Loucy (cell line): ENCODE results near the gene CHMP4B.

ENCODE experiments used
- H2AFZ ChIP-seq: fragments of 200-600 bp; sonication (generic); 2 replicates; pipeline ENCODE4 v1.6.0; 2016; ENCODE audit warnings: antibody characterized with exemption, mild to moderate bottlenecking, low read length, moderate library complexity
- H3F3A ChIP-seq: fragments of 200-600 bp; 2 replicates; pipeline ENCODE4 v1.6.0; 2016; ENCODE audit warnings: antibody characterized with exemption, low read depth, mild to moderate bottlenecking
- H3K27me3 ChIP-seq: fragments of 200-600 bp; sonication (generic); 2 replicates; pipeline ENCODE4 v1.6.1; 2014; ENCODE audit warnings: low read length, mild to moderate bottlenecking; ENCODE audit not compliant: insufficient read depth, poor library complexity, severe bottlenecking
- H3K36me3 ChIP-seq: fragments of 200-600 bp; sonication (generic); 2 replicates; pipeline ENCODE4 v1.6.1; 2016; ENCODE audit warnings: low read length; ENCODE audit not compliant: insufficient read depth
- H3K4me1 ChIP-seq: fragments of 200-600 bp; sonication (generic); 2 replicates; pipeline ENCODE4 v1.5.1; 2014; ENCODE audit warnings: low read length, mild to moderate bottlenecking; ENCODE audit not compliant: insufficient read depth, poor library complexity, severe bottlenecking
- H3K4me2 ChIP-seq: fragments of 200-600 bp; sonication (generic); 2 replicates; pipeline ENCODE4 v1.6.0; 2014; ENCODE audit warnings: antibody characterized with exemption, low read length, low read depth, mild to moderate bottlenecking; ENCODE audit not compliant: poor library complexity, severe bottlenecking
- H3K4me3 ChIP-seq: fragments of 200-600 bp; sonication (generic); 2 replicates; pipeline ENCODE4 v1.5.1; 2014; ENCODE audit warnings: low read length, mild to moderate bottlenecking, mixed read lengths; ENCODE audit not compliant: poor library complexity, severe bottlenecking
- H3K79me2 ChIP-seq: fragments of 200-600 bp; sonication (generic); 2 replicates; pipeline ENCODE4 v1.6.1; 2014; ENCODE audit warnings: low read length; ENCODE audit not compliant: insufficient read depth
- H3K9ac ChIP-seq: fragments of 200-600 bp; sonication (generic); 2 replicates; pipeline ENCODE4 v1.6.0; 2014; ENCODE audit warnings: mild to moderate bottlenecking, low read depth, low read length, moderate library complexity; ENCODE audit not compliant: poor library complexity, severe bottlenecking
- H3K9me2 ChIP-seq: fragments of 200-600 bp; sonication (generic); replicated peaks from 2 replicates; pipeline ENCODE4 v1.6.1; 2016; ENCODE audit warnings: low read depth, low read length, mixed read lengths
- H3K9me3 ChIP-seq: fragments of 200-600 bp; sonication (generic); 2 replicates; pipeline ENCODE4 v1.6.1; 2014; ENCODE audit warnings: mild to moderate bottlenecking, antibody characterized with exemption, low read length, low read depth; ENCODE audit not compliant: insufficient read depth
- H4K20me1 ChIP-seq: fragments of 200-600 bp; sonication (generic); 2 replicates; pipeline ENCODE4 v1.6.0; 2014; ENCODE audit warnings: antibody characterized with exemption, low read length, mild to moderate bottlenecking; ENCODE audit not compliant: insufficient read depth, poor library complexity, severe bottlenecking
- EZH2phosphoT487 ChIP-seq: fragments of 200-600 bp; IDR thresholded peaks from 2 replicates; pipeline ENCODE4 v1.6.1; 2018; ENCODE audit warnings: antibody characterized with exemption, mild to moderate bottlenecking, moderate library complexity, borderline replicate concordance
- TF ChIP-seq, protein P1 (sequence below): fragments of 200-600 bp; sonication (generic); conservative IDR thresholded peaks from 2 replicates; pipeline ENCODE4 v1.5.1; 2014; ENCODE audit warnings: mild to moderate bottlenecking, antibody characterized with exemption, low read length

CHMP4B gene

DNA sequence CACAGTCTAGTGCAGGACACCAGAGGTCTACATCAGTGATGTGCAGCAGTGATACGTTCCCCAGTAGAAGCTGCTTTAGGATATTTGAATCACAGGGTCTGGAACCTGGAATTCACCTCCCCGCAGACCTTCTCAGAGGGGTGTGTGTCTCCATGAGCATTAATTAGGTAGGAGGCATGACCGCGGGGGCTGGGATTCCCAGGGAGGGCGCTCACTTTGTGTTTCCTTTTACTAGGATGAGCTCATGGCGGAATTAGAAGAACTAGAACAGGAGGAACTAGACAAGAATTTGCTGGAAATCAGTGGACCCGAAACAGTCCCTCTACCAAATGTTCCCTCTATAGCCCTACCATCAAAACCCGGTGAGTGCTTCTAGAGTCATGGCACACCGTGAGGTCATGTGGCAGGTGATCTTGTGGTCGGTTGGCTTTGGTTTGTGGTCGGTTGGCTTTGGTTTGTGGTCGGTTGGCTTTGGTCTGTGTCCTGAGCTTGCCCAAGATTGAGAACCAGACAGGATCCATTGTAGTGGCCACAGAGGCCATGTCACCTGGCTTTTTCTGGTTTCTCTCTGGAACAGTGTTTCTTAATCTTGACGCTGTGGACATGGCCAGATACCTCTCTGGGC lies 40.8 kb downstream of the CHMP4B start:
- H4K20me1 ChIP-seq = peaks cover 8% of the 10 kb centered on the region
- no peak overlapping the region for H3K9ac ChIP-seq
- TF ChIP-seq, protein P1, sequence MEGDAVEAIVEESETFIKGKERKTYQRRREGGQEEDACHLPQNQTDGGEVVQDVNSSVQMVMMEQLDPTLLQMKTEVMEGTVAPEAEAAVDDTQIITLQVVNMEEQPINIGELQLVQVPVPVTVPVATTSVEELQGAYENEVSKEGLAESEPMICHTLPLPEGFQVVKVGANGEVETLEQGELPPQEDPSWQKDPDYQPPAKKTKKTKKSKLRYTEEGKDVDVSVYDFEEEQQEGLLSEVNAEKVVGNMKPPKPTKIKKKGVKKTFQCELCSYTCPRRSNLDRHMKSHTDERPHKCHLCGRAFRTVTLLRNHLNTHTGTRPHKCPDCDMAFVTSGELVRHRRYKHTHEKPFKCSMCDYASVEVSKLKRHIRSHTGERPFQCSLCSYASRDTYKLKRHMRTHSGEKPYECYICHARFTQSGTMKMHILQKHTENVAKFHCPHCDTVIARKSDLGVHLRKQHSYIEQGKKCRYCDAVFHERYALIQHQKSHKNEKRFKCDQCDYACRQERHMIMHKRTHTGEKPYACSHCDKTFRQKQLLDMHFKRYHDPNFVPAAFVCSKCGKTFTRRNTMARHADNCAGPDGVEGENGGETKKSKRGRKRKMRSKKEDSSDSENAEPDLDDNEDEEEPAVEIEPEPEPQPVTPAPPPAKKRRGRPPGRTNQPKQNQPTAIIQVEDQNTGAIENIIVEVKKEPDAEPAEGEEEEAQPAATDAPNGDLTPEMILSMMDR = no peak
- TF ChIP-seq EZH2phosphoT487 = no peak
- peaks cover 32% of the 10 kb centered on the region for H3K79me2 ChIP-seq
- no peak overlapping the region for H2AFZ ChIP-seq
- 0 out of 2 replicates have a peak, but pooled peaks cover 3% of the 10 kb centered on the region for H3F3A ChIP-seq
- no peak overlapping the region for H3K4me3 ChIP-seq
- H3K4me1 ChIP-seq = peaks cover 13% of the 10 kb centered on the region
- H3K27me3 ChIP-seq = no peaks in the 10 kb centered on the region
- no peak overlapping the region for H3K4me2 ChIP-seq
- no peaks in the 10 kb centered on the region for H3K9me3 ChIP-seq
- H3K36me3 ChIP-seq = peaks cover 77% of the 10 kb centered on the region
- H3K9me2 ChIP-seq = no peaks in the 10 kb centered on the region

DNA sequence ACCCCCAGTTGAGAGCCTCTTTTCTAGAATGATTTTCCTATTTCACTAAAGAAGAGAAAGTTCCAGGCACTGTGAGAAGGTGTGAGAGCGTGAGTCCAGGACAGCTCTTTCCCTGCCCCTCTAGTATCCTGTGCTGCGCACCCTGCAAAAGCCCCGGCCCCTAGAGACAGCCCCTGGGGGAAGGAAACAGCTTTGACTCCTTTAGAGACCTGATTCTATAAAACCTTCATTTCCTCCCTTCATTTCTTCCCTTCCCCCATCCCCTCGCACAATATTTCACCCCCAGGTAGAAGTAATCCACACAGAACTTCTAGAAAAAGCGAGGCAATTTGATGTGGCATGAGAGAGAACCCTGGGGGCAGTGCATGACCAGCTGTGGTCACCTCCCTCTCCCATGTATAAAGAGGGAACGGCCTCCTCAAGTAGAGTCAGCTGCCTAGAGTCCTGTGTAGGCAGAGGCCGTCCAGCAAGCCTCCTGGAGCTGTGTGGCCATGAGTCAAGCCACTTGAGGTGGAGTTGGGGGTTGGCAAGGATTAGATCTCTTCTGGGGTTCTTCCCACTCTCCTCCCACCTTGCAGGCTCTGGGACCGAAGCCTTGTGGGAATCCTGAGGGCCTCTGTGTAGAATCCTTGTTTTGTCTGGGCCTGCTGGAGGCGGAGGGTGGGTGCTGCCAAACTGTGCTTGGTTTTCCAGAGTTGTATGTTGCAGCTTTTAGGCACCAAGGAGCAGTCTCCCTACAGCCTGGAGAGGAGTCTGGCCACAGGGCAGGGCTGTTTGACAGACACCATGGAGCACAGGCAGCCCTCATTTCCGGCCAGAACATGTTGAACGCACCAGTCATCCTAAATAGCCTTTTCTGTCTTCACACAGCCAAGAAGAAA lies 41.7 kb downstream of the CHMP4B start:
- H3K27me3 ChIP-seq = no peaks in the 10 kb centered on the region
- no peaks in the 10 kb centered on the region for H3F3A ChIP-seq
- H3K4me1 ChIP-seq = peaks cover 11% of the 10 kb centered on the region
- no peak overlapping the region for H3K9ac ChIP-seq
- no peaks in the 10 kb centered on the region for H3K9me3 ChIP-seq
- TF ChIP-seq, protein P1 = no peak
- no peak for TF ChIP-seq EZH2phosphoT487
- H3K4me2 ChIP-seq = no peak overlapping the region
- H4K20me1 ChIP-seq = peaks cover 3% of the 10 kb centered on the region
- no peak overlapping the region for H2AFZ ChIP-seq
- H3K36me3 ChIP-seq = peaks cover 77% of the 10 kb centered on the region
- H3K4me3 ChIP-seq = no peak overlapping the region
- peaks cover 25% of the 10 kb centered on the region; the same call in 1 of the 2 replicates for H3K79me2 ChIP-seq
- H3K9me2 ChIP-seq = no peaks in the 10 kb centered on the region

DNA sequence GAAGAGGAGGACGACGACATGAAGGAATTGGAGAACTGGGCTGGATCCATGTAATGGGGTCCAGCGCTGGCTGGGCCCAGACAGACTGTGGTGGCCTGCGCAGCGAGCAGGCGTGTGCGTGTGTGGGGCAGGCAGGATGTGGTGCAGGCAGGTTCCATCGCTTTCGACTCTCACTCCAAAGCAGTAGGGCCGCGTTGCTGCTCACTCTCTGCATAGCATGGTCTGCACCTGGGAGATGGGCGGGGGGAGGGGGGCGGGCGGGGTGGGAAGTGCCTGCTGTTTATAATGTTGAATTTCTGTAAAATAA lies 42.3 kb downstream of the CHMP4B start:
- H3K9me2 ChIP-seq = no peaks in the 10 kb centered on the region
- H4K20me1 ChIP-seq = peaks cover 3% of the 10 kb centered on the region
- TF ChIP-seq, protein P1 = no peak
- no peak for TF ChIP-seq EZH2phosphoT487
- peaks cover 19% of the 10 kb centered on the region; the same call in 1 of the 2 replicates for H3K79me2 ChIP-seq
- H2AFZ ChIP-seq = no peak overlapping the region
- H3K27me3 ChIP-seq = no peaks in the 10 kb centered on the region
- no peak overlapping the region for H3K4me3 ChIP-seq
- peaks cover 76% of the 10 kb centered on the region for H3K36me3 ChIP-seq
- no peaks in the 10 kb centered on the region for H3F3A ChIP-seq
- H3K9me3 ChIP-seq = no peaks in the 10 kb centered on the region
- H3K4me2 ChIP-seq = no peak overlapping the region
- H3K4me1 ChIP-seq = peaks cover 17% of the 10 kb centered on the region
- H3K9ac ChIP-seq = no peak overlapping the region
